ENCODE data around the gene KIF26A.

The KIF26A gene

DNA sequence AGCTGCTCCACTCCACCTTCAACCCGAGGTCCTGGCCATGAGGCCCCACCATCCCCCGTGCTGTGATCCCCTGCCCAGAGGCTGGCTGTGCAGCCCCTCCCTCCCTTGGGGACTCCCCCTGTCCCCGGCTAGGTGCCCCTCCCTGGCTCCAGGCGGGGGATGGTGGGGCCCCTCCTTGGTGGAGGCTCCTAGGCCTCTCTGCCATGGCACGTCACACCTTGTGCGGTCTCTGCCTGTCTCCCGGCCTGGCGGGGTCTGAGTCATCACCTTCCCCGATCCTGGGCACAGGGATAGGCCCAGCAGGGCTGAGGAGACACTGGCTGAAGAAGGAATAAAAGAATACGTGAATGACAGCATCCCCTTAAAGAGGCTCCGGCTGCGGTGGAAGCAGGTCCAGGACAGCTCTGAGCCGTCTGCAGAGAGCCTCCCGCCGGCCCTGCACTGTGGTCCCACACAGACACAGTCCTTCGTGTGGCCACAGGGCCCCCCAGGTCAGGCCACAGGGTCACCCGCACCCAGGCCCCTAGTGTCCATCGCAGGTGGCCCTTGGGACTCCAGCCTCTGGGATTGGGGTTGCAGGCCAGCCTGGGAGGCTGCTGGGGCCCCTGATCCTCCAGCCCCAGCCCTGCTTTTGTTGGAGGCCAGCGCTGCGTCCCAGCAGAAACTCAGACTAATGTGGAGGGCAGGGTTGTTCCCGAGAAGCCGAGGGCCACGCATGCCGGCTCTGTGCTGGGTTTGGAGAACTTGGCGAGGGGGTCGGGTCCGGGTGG, 43.6 kb downstream of the KIF26A start:
- no peak for DNase-seq

DNA sequence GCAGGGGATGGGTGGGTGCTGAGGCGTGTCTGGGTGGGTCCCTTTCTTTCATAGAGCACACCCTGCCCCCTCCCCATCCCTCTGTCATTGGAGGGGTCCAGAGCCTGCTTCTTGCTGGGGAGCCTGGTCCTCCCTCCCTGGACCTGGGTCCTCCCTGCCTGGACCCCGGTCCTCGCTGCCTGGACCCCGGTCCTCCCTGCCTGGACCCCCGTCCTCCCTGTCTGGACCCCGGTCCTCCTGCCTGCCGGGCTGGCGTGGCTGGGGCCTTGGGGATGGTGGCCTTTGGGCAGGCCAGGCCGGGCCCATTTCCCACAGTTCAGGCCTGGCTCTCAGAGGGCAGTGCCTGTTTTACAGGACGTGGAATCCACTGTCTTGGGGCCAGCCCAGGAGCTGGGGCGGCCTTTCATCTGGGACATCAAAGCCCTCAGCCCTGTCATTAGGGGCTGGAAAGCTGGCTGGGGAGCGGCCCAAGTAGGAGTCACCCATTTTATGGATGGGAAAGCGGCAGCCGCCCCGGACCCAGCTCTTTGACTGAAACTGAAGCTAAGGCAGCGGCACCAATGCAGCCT, 44.6 kb downstream of the KIF26A start:
- DNase-seq = no peak

DNA sequence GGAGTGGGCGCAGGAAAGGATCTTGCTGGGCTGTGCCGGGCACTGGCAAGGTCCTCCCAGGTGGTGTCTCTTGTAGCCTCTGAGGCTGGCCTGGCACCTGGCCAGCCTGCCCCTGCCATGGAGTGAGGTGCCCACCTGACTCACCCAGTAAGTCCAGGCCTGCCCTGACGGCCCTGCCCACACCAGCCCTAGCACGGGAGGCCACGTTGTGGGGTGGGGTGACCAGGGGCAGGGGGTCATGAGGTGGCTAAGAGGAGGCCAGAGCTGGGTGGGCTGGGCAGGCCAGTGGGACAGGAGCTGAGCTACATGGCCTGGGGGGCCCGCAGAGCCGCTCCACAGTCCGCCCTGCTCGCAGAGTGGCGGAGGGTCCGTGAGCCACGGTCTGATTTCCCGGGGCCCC, 45.4 kb downstream of the KIF26A start:
- DNase-seq = no peak

DNA sequence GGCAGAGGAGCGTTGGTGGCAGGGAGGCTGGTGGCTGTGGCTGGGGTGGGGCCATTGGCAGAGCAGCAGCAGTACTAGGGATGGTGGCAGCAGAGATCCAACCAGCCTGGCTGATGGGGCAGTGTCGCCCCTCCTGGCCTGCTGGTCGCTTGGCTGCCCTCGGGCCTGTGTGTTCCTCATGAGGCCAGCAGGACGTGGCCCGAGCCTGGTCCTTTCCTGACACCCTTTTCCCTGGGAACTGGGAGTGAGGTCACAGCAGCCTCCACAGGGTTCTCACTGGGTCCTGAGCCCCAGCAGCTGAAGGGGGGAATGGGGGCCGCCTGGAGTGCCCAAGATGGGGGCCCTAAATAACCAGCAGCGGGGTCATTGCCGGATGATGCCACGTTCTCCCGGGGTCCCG, 46.1 kb downstream of the KIF26A start:
- no peak for DNase-seq

DNA sequence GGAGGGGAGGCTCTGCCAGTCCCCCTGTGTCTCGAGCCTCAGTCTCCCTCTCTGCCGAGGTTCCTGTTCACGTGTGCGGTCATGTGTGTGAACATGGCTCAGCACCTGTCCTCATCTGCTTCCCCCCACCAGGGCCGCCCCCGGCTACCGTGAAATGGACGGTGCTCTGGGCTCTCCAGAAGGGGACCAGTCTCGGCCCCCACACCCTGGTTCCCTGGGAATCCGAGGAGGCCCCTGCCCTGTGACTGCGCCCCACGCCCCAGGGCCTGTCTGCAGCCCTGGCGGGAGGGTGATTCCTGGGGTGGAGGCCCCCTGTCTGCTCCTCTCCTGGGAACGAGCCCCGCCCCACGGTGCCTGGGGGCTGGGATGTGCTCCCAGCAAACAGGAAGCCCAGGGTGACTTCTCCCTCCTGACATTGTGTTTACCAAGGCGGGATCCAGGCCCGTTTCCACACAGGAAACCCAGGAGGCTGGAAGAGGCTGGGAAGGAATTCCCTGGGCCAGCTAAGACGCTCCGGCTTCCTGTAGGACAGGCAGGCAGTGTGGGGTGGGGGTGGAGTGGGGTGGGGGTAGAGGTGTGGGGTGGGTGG, 46.6 kb downstream of the KIF26A start:
- no peak for DNase-seq

DNA sequence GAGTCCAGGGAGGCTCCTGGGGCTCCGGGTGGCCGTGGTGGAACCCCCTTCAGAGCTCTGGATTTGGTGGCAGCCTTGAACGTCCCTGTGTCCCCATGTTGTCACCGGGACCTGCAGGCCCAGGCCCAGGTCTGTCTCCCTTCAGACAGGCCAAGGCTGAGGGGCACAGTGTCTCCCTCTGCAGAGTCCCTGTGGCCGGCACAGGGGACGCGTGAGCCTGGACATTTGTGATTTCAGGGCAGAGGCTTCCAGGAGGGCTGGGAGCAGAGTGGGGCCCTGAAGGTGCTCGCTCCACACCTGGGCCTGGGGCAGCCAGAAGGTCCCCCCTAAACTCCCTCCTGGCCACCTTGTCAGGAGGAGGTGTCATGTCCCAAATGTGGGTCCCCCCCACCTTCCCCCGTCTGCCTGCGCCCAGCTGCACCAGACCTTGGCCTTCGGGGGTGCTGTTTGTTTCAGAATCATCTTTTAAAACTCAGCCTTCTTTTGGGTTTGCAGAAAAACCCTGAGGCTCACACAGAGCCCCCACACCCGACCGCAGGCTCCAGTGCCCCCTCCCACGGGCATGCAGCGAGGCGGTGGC, 47.6 kb downstream of the KIF26A start:
- DNase-seq = no peak

DNA sequence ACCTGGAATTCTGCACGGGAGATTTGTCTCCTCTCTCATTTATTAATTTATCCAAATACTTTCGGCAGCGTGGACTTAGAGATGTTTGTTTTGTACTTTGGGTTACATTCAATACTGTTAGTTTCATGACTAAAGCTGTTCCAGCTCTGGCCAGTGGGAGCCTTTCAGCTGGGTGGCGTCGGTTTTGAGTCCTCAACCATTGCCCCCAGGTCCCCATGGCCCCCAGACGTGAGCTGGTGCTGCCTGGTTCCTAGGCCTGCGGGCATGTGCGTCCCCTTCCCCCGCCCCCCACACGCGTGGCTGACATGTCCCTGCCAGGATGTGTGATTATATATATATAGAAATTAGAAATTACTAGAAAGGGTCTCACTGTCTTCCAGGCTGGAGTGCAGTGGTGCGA, 48.2 kb downstream of the KIF26A start:
- no peak for DNase-seq

DNA sequence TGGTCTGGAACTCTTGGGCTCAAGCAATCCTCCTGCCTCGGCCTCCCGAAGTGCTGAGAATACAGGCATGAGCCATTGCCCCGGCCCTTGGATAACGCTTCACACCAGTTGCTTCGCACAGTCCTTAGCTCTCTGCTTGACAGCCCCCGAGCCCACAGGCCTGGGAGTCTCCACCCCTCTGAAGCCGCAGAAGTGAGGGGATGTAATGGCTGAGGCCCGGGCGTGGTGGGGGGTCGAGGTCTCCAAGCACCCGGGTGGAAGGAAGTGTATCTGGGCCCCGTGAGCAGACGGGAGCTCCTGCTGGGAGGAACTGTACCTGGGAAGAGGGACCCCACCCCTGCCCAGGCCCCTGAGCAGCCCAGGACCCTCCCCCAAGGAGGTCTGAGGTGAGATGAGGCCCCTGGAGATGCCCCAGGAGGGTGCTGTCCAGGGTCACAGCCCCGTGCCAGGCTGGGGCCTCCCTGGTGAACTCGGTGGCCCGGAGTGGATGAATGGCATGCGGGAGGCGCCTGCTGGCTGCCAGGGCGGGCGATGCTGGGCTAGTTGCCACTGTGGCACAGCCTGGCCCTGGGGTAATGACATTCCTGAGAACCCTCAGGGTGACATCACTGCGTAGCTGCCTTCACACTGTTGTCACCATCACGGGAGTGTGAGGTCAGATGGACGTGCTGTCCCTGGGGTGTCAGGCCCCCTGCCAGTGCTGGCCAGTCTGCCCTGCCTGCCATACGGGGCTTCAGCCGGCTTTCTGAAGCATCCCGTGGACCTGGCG, 48.9 kb downstream of the KIF26A start:
- no peak for DNase-seq

DNA sequence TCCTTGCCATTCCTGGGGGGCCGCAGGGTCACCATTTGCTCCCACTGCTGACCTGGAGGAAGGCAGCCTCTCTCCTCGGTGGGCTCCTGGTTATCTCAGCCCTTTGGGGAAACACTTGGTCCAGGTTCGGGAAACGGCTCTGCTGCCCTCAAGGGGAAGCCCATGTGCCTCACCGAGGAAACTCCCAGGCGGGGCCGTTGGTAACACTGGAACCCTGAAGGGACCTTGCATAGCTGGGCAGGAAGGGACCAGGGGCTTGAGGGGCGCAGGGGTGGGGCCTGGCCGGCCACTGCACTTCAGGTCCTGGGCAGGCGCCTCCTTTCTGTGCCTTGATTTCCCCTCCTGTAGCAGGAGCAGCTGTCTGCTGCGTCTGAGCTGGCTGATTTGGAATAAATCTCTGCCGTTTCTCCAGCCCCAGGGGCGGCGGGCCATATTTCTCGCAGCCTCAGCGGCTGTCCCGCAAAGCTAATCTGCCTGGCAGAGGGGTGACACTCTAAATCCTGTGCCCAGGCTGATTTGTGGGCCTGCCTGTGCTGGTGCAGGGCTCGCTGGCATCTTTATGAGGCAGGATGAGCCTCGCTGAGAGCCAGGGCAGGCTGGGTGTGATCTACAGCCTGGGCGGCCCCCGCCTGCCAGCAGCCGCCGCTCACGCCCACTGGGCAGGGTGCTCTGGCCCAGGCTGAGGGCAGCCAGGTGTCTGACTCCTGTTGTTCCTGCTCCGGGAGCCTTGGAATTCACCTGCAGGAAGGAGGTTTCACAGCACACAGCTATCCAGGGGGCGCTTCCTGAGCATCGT, 49.7 kb downstream of the KIF26A start:
- DNase-seq = no peak

DNA sequence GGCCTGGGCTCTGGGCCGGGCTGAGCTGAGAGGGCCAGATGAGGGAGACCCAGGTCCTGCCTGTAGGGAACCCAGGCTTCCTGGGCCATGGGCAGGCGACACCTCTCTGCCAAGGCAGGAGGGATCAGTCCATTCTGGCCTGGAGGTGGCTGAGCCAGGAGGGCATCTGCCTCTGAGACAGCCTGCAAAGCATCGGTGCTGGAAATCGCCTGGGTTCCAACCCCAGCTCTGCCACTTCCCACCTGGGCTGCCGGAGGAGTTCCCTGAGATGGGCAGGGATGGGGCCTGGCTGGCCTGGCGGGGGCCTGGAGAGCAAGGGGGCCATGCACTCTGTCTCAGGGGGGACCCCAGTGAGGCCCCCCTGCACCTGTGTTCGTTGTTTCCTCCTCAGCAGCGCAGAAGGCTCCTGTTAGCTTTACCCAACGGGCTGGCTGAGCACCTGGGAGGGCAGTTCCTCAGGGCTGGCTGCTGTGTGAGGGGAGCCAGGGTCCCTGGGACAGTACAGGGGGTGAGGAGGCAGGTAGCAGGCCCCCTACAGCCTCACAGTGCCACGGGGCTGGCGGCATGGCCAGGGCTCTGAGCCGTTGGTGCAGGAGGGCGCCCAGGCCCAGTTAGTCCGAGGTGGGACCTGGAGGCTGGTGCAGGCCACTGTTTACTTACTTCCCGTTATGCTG, 50.5 kb downstream of the KIF26A start:
- no peak for DNase-seq

DNA sequence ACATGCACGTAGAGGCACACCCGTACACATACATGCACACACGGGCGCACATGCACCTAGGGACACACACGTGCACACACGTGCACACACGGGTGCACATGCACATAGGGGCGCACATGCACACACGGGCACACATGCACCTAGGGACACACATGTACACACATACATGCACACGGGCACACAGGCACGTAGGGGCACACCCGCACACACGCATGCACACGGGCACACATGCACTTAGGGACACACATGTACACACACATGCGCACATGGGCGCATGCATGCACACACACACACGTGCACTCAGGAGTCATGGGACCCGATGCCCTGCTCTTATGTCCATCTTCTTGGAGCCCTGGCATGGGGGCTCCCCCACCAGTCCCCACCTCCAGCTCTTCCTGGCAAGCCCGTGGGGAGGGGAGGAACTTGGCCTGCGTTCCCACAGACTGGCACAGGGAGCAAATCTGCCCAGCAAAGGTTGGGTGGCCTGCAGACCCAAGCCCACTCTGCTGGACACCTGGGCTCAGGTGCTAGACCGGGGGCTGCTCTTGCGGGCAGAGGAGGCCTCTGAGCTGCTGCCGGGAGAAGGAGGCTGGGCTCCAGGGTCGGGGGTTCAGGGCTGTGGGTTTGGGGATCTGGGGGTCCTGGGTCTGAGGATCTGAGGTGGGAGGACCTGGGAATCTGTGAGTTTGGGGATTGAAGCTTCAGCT, 51.4 kb downstream of the KIF26A start:
- no peak for DNase-seq

DNA sequence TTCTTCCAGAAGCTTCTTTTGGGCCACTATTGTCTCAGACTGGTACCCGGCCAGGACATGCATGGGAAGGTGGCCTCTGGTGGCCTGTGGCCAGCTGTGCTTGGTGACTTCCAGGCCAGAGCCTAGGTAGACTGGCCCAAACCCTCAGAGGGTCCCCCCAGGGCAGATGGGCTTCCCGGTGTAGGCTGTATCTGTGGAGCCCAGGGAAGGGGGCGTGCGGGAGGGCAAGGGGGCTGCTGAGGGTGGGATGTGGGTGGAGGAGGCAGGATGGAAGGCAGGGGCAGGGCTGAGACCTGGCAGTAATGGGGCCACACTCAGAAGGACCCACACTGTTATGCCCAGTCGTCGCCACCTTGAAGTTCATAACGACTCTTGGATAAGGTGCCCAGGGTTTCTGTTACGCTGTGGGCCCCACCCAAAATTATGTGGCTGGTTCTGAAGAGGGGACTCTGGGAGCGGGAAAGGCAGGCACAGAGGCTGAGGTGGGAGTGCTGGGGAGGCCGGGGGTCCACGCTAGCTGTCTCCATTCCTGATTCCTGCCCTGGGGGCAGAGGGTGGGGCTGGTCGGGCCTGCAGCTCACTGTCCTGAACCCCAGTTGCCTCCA, 52.1 kb downstream of the KIF26A start:
- DNase-seq = no peak

DNA sequence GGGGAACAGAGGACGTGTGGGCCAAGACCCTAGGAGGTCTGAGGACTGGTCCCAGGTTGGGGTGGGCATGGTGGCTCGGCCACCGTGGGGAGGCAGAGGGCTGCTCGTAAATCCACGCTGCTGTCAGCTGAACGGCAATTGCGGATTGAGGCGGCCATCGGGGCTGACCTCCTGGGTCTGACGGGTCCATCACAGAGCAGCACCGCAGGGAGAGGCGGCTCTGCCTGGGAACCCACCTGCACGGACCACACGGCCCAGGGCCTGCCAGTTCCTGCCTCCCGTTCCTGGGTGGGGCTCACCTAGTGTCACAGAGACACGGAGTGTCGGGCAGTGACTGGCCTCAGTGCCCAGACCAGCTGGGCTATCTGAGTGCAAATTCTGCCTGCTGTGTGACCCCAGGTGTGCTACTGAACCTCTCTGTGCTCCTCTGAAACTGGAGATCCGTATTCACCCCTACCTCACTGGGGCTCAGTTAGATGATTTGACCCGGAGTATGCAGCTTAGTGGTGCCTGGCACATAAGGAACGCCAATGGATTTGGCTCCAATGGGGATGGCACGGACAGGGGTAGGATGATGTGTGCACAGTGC, 53.1 kb downstream of the KIF26A start:
- no peak for DNase-seq

DNA sequence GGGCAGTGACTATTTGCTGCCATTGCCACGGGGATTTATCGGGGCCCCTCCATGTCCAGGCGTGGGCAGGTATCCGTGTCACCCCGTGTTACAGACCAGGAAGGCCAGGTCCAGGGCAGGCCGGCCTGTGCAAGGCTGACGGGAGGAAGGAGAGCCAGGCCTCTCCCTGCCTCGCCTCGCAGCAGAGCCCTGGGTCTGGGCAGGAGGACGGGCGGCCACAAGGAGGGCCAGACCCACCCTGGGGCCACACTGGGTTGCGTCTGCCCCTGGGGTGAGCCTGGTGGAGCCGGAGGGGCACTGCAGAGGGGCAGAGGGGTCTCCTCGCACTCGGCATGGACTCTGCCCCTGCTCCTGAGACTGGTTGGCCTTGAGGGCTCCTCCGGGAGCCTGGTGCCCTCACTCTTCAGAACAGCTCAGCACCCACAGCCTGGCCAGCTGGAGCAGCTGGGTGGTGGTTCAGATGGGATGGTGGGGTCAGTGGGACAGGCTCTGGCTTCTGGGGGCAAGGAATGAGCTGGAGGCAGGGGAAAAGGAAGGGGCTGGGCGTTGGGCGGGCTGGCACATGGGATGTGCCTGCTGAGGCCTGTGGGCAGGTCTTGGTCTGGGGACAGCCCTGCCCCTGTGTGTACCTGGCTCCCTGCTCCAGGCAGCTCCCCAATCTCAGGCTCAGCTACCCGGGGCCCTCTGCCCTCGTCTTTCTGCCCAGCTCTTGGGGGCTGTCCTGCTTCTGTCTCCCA, 53.9 kb downstream of the KIF26A start:
- DNase-seq = no peak

DNA sequence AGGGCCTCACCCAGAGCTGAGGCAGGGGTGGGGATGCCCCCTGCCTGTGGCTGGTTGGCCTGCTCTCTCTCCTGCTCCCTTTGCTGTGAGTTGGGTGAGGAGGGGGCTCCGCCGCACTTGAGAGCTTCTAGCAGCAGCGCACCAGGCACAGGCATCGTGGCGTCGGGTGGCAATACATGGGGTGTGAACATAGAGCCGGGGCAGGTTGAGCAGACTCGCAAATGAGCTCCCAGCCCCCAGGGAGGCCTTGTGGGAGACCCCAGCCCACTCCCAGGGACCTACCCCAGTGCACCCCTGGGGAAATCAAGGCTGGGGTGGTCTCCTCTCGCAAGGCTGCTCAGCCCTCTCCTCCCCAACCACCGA, 54.5 kb downstream of the KIF26A start:
- no peak for DNase-seq

DNA sequence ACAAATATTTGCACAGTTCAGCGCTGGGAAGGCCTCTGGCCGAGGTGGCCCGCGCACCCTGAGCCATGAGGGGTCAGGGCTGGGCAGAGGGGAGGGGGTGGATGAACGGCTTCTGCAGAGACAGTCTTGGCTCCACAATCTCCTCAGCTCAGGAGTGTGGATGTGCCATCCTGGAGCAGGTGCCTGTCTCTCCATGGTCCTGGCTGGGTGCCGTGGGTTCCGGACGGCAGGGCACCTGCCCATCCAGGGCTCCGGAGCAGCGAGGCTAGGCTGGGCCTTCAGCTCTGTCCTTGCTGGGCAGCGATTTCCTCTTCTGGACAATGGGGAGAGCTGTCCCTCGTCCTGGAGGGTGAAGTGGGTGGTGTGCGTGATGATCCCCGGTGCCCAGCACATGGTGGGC, 55.6 kb downstream of the KIF26A start:
- DNase-seq = no peak

DNA sequence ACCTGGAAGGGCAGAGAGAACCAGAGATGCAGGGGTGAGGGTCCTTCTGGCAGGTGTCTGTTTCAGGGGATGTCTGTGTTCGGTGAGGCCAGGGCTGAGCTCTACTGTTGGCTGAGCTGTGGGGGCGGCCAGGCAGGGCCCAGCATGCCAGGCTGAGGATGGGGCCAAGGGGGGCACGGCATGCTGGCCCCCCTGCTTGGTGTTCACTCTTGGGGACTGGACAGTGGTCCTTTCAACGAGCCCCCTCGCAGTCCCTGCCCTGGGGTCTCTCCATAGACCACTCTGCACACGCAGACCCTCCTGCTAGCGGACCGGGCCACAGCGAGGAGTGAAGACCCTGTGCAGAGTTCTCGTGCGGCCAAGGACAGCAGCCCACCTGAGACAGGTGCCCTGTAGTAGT, 56.3 kb downstream of the KIF26A start:
- no peak for DNase-seq

DNA sequence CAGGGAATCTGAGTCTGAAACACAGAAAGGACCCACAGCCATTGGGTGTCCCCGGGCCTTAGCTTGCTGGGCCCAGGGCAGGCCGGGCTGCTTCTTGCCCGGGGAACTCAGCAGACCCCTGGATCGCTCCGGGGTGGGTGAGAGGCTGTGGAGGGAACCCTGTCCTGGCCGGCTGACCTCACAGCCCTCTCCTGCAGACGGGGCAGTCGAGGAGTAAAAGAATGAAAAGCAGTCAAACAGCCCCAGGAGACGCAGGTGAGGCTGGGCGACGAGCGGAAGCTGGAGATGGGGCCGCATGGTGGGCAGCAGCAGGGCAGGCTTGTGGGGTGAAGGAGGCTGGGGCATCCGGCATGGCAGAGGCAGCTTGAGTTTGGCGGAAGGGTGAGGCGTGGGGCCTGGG, 57.0 kb downstream of the KIF26A start:
- no peak for DNase-seq

DNA sequence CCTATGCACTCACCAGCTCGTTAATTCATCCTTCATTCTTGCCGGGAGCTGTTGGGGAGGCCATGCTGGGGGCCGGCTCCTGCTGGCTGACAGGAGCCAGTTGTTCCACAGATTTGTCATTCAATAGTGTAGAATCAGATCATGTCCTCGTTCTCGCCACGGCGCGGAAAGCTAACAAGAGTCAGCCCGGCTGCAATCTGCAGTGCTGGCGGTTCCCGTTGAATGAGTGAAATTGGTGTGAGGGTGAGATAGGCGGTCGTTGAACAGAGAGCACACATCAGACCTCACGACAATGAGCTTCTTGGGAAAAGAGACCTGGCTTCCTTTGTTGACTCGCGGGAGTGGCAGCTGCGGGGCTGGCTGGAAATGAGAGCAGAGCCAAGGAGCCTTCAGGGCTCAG, 57.5 kb downstream of the KIF26A start:
- DNase-seq = no peak
